NCI-H1105 (cell line): ENCODE results near the gene CLEC17A.
"Not testable (repeated sequence)": the region's sequence is repeated elsewhere in the genome, so short reads cannot be mapped to it uniquely, and the experiment has no call there.

Source experiments
- DNase-seq: peaks from one replicate; lab custom pipeline; 2025; lab: John Stamatoyannopoulos, UW

The CLEC17A gene

GRCh38 chr19:14558370-14559066, 24.4 kb upstream of the CLEC17A start:
- DNase-seq: no peak

GRCh38 chr19:14559916-14560775, 22.7 kb upstream of the CLEC17A start:
- DNase-seq: no peak

DNA sequence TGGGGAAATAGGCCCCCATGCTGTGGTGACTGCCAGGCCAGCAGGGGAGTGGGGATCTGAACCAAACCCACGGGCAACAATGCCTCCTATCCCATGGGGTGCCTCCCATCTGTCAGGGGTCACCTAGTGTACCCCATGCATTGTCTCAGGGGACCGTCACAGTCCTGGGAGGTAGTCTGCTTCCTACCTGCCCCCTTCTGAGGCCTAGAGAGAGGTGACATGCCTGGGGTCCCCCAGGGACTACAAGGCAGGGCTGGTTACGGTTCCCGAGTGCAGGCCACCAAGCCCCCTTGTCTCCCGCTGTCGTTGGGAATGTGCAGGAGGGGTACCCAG, 22.1 kb upstream of the CLEC17A start:
- no peak for DNase-seq

GRCh38 chr19:14561249-14561648, 21.6 kb upstream of the CLEC17A start:
- DNase-seq: no peak

DNA sequence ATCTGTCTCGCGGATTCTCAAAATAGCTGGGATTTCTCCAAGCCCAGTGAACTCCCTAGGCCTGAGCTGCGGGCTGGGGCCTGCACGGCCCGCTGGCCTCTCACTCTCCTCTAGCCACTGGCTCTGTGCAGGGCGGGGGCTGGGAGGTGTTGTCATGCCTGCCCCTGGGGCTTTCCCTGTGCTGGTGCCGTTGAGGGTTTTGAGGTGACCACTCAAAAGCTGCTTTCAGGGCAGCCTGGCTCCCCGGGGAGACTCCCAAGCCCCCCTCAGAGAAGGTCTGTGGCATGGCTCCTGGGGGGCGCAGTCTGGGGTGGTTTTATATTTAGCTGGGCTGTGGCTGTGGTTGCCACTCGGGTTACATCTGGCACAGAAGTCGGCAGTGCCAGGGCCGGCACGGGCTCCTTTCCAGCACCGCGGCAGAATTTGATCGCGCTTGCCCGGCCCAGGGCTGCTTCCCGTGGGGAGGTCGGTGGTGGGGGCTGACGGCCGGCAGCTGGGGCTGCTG, 21.0 kb upstream of the CLEC17A start:
- DNase-seq: no peak

DNA sequence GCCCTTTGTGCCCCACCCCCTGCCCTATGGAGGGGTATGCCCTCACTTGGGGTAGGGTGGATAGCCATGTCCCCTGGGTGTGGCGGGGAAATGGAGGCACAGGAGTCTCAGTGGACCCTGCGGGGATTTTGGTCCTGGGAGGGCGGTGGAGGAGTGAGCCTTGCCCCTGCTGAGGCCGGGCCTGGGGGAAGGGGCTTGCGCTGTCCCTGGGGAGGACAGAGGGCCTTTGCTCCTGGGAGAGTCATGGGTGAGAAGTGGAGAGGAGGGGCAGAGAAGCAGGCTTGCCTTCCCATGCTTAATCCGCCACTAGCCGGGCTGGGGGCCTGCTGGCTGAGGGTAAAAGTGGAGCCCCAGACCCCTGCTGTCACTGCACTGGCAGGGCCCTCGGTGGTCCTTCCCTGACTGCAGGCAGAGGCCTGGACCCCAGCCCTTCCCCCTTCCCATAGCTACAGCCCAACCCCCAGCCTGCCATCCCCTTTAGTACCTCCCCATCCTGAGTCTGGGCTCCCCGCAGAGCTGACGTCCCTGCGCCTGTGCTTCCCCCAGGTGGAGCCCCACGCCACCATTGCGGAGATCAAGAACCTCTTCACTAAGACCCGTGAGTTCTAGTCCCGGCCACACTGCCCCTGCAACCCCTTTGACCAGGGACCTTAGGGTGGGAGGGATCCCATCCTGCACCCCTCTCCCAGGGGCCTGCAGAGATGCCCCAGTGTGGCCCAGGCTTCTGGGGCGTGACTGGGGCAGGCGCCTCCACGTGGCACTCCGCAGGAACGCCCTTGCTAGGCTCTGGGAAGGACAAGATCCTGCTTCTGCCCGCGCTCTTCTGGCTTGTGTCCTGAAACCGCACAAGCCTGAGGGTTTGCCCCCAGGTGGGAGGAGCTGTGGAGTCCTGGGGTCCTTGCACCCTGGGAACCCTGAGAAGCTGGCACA, 20.0 kb upstream of the CLEC17A start:
- no peak for DNase-seq

DNA sequence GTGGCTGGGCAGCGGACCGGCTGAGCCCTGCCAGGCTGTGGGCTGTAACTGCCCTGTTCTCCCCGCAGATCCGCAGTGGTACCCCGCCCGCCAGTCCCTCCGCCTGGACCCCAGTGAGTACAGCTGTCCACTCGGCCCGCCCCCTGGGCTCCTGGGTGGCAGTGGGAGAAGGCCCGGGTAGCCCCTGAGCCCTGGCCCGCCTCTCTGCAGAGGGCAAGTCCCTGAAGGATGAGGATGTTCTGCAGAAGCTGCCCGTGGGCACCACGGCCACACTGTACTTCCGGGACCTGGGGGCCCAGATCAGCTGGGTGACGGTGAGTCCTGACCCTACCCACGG, 19.3 kb upstream of the CLEC17A start:
- no peak for DNase-seq

DNA sequence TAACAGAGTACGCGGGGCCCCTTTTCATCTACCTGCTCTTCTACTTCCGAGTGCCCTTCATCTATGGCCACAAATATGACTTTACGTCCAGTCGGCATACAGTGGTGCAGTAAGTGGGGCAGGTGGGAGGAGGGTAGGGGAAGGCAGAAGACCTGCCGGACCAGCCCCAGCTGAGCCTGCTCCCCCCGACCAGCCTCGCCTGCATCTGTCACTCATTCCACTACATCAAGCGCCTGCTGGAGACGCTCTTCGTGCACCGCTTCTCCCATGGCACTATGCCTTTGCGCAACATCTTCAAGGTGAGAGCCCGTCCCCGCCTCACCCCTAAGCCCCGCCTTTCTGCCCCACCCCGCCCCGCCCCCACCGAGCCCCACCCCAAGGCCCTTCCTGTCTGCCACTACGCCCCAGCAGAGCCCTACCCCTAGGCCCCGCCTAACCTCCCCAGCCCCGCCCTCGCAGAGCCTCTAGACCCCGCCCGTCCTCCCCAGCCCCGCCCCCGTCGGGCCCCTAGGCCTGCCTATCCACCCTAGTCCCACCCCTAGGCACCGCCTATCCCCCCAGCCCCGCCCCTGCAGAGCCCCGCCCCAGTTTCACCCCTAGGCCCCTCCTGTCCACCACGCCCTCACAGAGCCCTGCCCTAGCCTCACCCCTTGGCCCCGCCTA, 18.8 kb upstream of the CLEC17A start:
- no peak for DNase-seq

DNA sequence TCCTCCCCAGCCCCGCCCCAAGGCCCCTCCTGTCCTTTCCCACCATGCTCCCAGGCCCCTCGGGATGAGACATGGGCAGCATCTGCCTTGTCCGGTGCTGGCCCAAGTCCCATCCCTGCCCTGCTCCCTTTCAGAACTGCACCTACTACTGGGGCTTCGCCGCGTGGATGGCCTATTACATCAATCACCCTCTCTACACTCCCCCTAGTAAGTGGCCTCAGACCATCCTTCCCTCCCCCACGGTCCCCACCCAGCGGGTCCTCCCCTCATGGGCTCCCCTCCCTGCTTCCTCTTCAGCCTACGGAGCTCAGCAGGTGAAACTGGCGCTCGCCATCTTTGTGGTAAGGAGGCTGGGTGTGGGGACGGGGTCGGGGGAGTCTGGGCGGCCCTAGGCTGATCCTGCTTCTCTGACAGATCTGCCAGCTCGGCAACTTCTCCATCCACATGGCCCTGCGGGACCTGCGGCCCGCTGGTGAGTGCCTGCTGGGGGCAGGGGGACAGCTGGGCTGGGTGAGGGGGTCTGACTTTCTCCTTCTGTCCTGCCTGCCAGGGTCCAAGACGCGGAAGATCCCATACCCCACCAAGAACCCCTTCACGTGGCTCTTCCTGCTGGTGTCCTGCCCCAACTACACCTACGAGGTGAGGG, 18.1 kb upstream of the CLEC17A start:
- not testable (repeated sequence) for DNase-seq

GRCh38 chr19:14565298-14565679, 17.6 kb upstream of the CLEC17A start:
- DNase-seq: no peak

- no peak for DNase-seq
These were observed 16.8 kb upstream of the CLEC17A start for GRCh38 chr19:14565765-14566711.

DNA sequence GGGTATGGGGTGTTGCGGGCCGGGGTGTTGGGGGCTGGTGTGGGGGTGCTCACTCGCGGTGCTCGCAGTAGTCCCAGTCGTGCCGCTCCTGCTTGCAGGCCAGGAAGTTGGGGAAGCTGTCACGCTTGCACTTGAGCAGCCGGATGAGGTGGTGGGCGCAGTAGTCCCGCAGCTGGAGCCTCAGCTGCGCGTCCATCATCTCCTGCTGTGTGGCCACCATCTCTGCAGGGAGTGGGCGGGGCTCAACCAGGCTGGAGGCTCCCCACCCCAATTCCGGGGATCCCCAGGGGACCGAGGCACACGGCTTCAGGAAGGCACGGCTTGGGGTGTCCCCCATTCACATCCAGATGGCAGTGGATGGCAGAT, 16.2 kb upstream of the CLEC17A start:
- no peak for DNase-seq

DNA sequence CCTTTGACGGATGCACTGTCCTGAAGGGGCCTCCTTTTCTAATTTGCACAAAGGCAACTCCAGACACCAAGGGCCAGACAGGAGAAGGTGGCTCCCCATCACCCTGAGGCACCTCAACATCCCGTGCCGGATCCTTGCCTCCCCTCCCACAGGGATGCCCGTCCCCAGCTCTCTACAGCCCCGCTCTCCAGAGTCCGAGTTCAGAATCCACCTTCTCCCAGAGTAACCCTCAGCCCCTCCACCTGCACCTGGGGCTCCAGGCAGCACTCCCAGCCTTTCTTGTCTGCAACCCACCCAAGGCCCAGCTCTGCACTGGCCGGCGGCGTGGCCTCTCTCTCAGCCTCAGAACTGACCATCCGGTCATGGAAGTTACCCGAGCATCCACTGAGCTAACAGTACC, 15.8 kb upstream of the CLEC17A start:
- DNase-seq: no peak

GRCh38 chr19:14570864-14571527, 11.9 kb upstream of the CLEC17A start:
- DNase-seq: no peak

GRCh38 chr19:14571695-14572490, 11.0 kb upstream of the CLEC17A start, which contains the start of gene NDUFB7:
TSS of gene NDUFB7 (minus strand) at chr19:14572066. CDS start at chr19:14572000, 66 bp downstream.
- DNase-seq: peak; percentile 94

DNA sequence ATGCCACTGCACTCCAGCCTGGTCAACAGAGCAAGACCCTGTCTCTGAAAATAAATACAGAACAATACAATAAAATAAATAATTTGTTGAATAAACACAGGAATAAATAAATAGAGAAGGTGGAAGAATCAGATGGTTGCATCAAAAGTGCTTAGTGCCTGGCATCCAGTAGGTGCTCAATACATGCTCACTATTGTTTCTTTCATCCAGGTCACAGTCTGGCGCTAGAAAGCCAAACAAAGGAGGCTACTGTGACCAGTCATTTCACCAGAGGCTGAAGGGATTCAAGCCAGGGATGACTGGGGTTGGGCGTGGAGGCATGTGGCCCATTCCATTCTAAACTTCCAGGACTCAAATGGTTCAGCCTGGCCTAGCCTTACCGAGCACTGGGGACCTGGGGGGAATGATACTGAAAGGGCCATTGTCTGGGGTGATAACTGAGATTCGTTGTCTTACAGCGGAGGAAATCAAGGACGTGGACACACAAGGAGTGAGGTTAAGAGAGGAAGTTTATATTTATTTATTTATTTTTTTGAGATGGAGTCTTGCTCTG, 7.4 kb upstream of the CLEC17A start:
- DNase-seq: no peak

- DNase-seq: no peak
These were observed 6.5 kb upstream of the CLEC17A start for GRCh38 chr19:14576363-14576762.

- DNase-seq: no peak
These were observed 5.6 kb upstream of the CLEC17A start for GRCh38 chr19:14577264-14577663.
